ENCODE data around the gene ALDH3A2. TPM values are rescaled to one million over a fixed set of nuclear protein-coding genes. Genes with fewer than 3 reads are reported as not detected.

Gene ALDH3A2
- 36.7 and 36.9 TPM in 2 replicates for total RNA-seq

DNA sequence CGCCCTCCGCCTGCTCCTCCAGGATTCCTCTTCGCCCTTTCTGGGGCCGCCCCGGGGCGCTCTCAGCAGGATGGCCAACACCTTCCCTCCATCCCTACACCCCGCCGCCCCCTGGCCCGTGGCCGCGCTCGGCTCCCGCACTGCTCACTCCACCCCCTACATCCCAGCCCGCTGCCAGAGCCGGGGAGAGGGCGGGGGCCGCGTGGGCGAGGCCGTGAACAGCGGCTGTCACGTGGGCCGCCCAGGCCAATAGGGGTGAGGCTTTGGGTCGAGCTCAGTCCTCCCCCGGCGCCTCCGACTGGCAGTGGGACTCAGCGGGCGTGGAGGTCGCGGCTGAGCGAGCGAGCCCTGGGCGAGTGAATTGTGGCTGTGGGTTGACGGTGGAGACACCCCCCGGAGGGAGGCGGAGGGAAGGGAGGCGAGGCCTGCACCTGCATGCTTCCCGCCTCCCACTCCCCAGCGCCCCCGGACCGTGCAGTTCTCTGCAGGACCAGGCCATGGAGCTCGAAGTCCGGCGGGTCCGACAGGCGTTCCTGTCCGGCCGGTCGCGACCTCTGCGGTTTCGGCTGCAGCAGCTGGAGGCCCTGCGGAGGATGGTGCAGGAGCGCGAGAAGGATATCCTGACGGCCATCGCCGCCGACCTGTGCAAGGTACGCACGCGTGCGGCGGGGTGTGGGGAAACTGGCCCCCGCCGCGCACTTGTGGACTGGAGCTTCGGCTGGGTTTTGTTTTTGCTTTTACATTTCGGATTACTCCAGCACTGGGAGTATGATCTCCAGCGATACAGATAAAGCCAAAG lies at the start of gene ALDH3A2:
Gene ALDH3A2 (plus strand): TSS at position 277 of the 799 bp plus-strand sequence. CDS start 221 bp downstream, at position 498.
- H3K4me3 Mint-ChIP-seq (ENCODE audit: low read depth) = peak within 1 kb of the TSS; percentile 89
- peaks cover 29% of the 10 kb centered on the region for H3K4me1 Mint-ChIP-seq (ENCODE audit: low read depth)
- H3K27ac Mint-ChIP-seq = peak within 1 kb of the TSS; percentile 86
- H3K36me3 Mint-ChIP-seq (ENCODE audit: low read depth) = peaks cover 16% of the 10 kb centered on the region
- peaks cover 10% of the 10 kb centered on the region for H3K27me3 Mint-ChIP-seq (ENCODE audit: low read depth)
- DNase-seq (ENCODE audit: low spot score) = peak; percentile 91
- no peaks in the 10 kb centered on the region for H3K9me3 Mint-ChIP-seq
- intact Hi-C loops (cut with micrococcal nuclease) = loop anchor here (2.0 to 10.0 kb wide), 3 partner anchors 116 to 274 kb away; partner anchors contain the start of gene MAPK7

DNA sequence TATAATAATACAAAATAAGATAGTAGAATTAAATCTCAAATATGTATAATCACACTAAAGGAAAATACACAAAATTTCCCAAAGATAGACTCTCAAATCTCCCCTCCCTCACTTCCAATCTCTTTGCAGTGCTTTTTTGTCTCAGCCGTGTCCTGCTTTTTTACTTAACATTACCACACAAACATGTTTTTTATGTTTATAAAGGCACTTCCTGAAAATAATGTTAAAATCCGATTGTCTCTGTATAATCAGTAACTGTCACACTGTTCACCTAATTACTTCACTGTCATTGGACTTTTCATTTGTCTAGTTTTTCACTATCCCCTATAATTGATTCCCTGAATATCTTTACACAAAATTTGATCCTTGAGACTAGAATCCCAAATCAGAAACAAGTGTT lies 38.2 kb upstream of the ALDH3A2 start:
- H3K36me3 Mint-ChIP-seq (ENCODE audit: low read depth) = no peaks in the 10 kb centered on the region

DNA sequence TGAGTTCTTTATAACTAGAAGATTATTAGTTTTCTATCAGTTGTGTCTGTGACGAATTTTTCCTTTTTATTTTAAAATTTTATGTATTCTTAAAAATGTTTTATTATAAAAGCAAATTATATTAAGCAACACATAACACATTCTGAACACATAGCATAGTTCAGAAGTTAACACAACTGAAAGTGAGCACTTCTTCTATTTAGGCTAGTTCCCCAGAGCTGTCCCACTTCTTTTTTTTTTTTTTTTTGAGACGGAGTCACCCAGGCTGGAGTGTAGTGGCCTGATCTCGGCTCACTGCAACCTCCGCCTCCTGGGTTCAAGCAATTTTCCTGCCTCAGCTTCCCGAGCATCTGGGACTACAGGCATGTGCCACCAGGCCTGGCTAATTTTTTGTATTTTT lies 37.7 kb upstream of the ALDH3A2 start:
- H3K27me3 Mint-ChIP-seq (ENCODE audit: low read depth) = peaks cover 3% of the 10 kb centered on the region
- intact Hi-C loops (cut with micrococcal nuclease) = no loop called here
- H3K9me3 Mint-ChIP-seq = no peaks in the 10 kb centered on the region
- DNase-seq (ENCODE audit: low spot score) = no peak
- H3K4me3 Mint-ChIP-seq (ENCODE audit: low read depth) = no peak overlapping the region
- H3K36me3 Mint-ChIP-seq (ENCODE audit: low read depth) = no peaks in the 10 kb centered on the region
- H3K4me1 Mint-ChIP-seq (ENCODE audit: low read depth) = peaks cover 3% of the 10 kb centered on the region
- no peak overlapping the region for H3K27ac Mint-ChIP-seq

More for the DNA sequence above, 38.2 kb upstream of the ALDH3A2 start:
- Mint-ChIP-seq H3K4me1 (ENCODE audit: low read depth) (peaks cover 3% of the 10 kb centered on the region), H3K9me3 (no peaks in the 10 kb centered on the region), H3K4me3 (ENCODE audit: low read depth) (no peak overlapping the region), H3K27me3 (ENCODE audit: low read depth) (peaks cover 3% of the 10 kb centered on the region), H3K27ac (no peak overlapping the region)
- intact Hi-C loops (cut with micrococcal nuclease) = no loop called here
- DNase-seq (ENCODE audit: low spot score) = no peak

DNA sequence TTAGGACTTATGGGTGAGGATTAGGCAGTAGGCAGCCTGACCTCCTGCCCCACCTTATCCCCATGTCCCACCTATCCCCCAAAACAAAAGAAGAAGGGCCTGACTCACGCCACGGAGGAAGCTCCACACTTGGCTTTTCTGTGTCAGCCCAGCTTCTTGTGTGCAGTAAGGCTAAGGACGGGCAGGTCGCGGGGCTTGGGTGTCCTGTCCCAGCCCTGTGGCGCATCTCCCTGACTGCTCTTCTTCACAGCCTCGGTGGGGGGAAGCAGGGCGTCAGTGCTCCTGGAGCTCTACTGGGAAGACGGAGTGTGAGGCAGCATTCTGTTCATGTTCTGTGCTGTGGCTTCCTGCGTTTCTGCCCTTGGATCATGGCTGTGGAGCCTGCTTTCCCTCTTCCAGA lies 34.6 kb upstream of the ALDH3A2 start:
- no peak overlapping the region for H3K4me3 Mint-ChIP-seq (ENCODE audit: low read depth)

DNA sequence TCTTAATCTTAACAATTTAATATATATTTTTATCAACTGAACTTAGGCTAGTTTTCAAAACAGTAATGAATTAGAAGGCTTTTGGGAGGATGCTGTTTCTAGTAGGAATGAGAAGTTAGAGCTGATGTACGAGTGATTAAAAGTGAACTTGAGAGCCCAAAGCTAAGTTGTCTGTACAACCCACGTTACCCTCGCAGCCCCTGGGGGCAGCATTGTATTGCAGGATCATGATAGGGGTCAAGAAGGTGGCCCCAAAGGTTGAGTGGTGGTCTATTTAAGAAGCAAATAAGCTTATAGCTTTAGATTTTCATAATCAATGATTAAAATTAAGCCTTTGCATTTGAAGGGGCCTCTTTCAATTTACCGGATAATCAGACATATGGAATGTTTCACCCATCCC lies 33.7 kb upstream of the ALDH3A2 start:
- Mint-ChIP-seq H3K36me3 (ENCODE audit: low read depth) (peaks cover 6% of the 10 kb centered on the region), H3K9me3 (peaks cover 29% of the 10 kb centered on the region), H3K27me3 (ENCODE audit: low read depth) (peaks cover 3% of the 10 kb centered on the region), H3K27ac (no peak overlapping the region), H3K4me3 (ENCODE audit: low read depth) (no peak overlapping the region), H3K4me1 (ENCODE audit: low read depth) (peaks cover 3% of the 10 kb centered on the region)
- DNase-seq (ENCODE audit: low spot score) = no peak
- intact Hi-C loops (cut with micrococcal nuclease) = no loop called here

More for the DNA sequence above, 34.6 kb upstream of the ALDH3A2 start:
- no peaks in the 10 kb centered on the region for H3K36me3 Mint-ChIP-seq (ENCODE audit: low read depth)
- H3K27ac Mint-ChIP-seq = no peak overlapping the region
- H3K27me3 Mint-ChIP-seq (ENCODE audit: low read depth) = peaks cover 3% of the 10 kb centered on the region
- intact Hi-C loops (cut with micrococcal nuclease) = no loop called here
- peaks cover 19% of the 10 kb centered on the region for H3K9me3 Mint-ChIP-seq
- H3K4me1 Mint-ChIP-seq (ENCODE audit: low read depth) = peaks cover 3% of the 10 kb centered on the region
- DNase-seq (ENCODE audit: low spot score) = no peak

DNA sequence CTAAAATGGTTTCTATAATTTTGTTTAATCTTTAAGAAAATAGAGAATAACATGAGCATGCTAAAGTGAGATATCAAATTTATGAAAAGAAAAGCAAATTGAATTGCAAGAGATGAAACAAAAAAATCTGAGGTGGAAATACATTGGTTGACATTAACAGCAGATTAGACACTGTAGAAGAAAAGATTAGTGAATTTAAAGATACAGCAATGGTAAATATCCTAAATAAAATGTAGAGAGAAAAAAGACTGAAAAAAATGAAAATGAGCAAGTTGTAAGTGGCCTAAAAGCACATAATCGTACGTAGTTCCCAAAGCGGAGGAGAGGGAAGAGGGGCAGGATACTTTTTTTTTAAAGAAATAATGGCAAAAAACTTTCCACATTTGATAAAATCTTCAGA lies 30.5 kb upstream of the ALDH3A2 start:
- H3K4me3 Mint-ChIP-seq (ENCODE audit: low read depth) = no peak overlapping the region

DNA sequence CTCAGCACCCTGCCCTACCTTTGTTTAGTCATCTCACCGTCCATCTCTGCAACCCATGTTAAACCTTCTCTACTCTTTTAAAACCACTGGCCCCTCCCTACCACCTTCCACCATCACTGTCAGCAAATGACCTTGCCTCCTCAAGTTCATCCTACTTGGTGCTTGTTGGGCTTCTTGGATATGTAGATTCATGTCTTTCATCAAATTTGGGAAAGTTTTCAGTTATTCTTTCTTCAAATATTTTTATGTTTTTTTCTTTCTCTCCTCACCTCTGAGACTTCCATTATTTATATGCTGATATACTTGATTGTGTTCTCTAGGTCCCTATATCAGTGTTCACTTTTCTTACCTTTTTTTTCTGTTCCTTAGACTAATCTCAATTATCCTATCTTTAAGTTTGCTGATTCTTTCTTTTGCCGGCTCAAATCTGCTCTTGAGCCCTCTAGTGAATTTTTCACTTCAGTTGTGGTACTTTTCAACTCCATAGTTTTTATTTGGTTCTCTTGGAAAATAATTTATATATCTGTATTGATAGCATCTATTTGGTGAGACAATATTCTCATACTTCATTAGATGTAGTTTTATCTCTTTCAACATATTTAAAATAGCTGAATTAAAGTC lies 28.7 kb upstream of the ALDH3A2 start:
- no peak for DNase-seq (ENCODE audit: low spot score)
- Mint-ChIP-seq H3K4me3 (ENCODE audit: low read depth) (no peak overlapping the region), H3K4me1 (ENCODE audit: low read depth) (no peaks in the 10 kb centered on the region), H3K27me3 (ENCODE audit: low read depth) (peaks cover 1% of the 10 kb centered on the region), H3K27ac (no peak overlapping the region), H3K36me3 (ENCODE audit: low read depth) (peaks cover 7% of the 10 kb centered on the region), H3K9me3 (peaks cover 35% of the 10 kb centered on the region)
- intact Hi-C loops (cut with micrococcal nuclease) = no loop called here

More for the DNA sequence above, 30.5 kb upstream of the ALDH3A2 start:
- H3K27me3 Mint-ChIP-seq (ENCODE audit: low read depth) = no peaks in the 10 kb centered on the region
- intact Hi-C loops (cut with micrococcal nuclease) = no loop called here
- DNase-seq (ENCODE audit: low spot score) = no peak
- H3K27ac Mint-ChIP-seq = no peak overlapping the region
- peaks cover 3% of the 10 kb centered on the region for H3K4me1 Mint-ChIP-seq (ENCODE audit: low read depth)
- H3K36me3 Mint-ChIP-seq (ENCODE audit: low read depth) = peaks cover 7% of the 10 kb centered on the region
- peaks cover 35% of the 10 kb centered on the region for H3K9me3 Mint-ChIP-seq

GRCh38 chr17:19621697-19622096 lies 26.9 kb upstream of the ALDH3A2 start:
- Mint-ChIP-seq H3K27ac (no peak overlapping the region), H3K4me3 (ENCODE audit: low read depth) (no peak overlapping the region), H3K27me3 (ENCODE audit: low read depth) (peaks cover 2% of the 10 kb centered on the region), H3K4me1 (ENCODE audit: low read depth) (no peaks in the 10 kb centered on the region), H3K36me3 (ENCODE audit: low read depth) (peaks cover 7% of the 10 kb centered on the region), H3K9me3 (peaks cover 35% of the 10 kb centered on the region)
- no peak for DNase-seq (ENCODE audit: low spot score)
- intact Hi-C loops (cut with micrococcal nuclease) = no loop called here

DNA sequence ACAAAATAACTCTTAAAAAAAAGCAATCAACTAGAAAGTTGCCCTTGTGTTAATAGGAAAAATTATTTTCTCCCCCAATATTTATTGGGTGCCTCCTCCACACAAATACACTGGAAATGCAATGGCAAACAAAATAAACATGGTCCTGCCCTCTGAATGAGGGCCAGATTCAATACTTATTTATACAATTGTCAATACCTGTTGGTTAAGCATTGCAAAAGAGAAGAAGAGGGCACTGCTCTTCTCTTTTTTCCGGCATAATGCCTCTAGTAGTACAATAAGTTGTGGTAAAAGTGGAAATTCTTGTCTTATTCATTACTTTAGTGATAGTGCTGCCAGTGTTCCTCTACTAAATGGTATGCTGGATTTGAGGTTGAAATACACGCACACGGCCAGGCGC lies 22.5 kb upstream of the ALDH3A2 start:
- intact Hi-C loops (cut with micrococcal nuclease) = no loop called here
- no peaks in the 10 kb centered on the region for H3K9me3 Mint-ChIP-seq
- no peak overlapping the region for H3K27ac Mint-ChIP-seq
- no peaks in the 10 kb centered on the region for H3K36me3 Mint-ChIP-seq (ENCODE audit: low read depth)
- H3K27me3 Mint-ChIP-seq (ENCODE audit: low read depth) = peaks cover 8% of the 10 kb centered on the region
- H3K4me1 Mint-ChIP-seq (ENCODE audit: low read depth) = no peaks in the 10 kb centered on the region
- no peak overlapping the region for H3K4me3 Mint-ChIP-seq (ENCODE audit: low read depth)
- DNase-seq (ENCODE audit: low spot score) = no peak

- no peak for DNase-seq (ENCODE audit: low spot score)
- H3K4me3 Mint-ChIP-seq (ENCODE audit: low read depth) = no peak overlapping the region
- no peaks in the 10 kb centered on the region for H3K4me1 Mint-ChIP-seq (ENCODE audit: low read depth)
- H3K27me3 Mint-ChIP-seq (ENCODE audit: low read depth) = peaks cover 10% of the 10 kb centered on the region
- H3K9me3 Mint-ChIP-seq = no peaks in the 10 kb centered on the region
- intact Hi-C loops (cut with micrococcal nuclease) = no loop called here
- H3K27ac Mint-ChIP-seq = no peak overlapping the region
- H3K36me3 Mint-ChIP-seq (ENCODE audit: low read depth) = no peaks in the 10 kb centered on the region
These were observed 19.1 kb upstream of the ALDH3A2 start for GRCh38 chr17:19629449-19629848.

DNA sequence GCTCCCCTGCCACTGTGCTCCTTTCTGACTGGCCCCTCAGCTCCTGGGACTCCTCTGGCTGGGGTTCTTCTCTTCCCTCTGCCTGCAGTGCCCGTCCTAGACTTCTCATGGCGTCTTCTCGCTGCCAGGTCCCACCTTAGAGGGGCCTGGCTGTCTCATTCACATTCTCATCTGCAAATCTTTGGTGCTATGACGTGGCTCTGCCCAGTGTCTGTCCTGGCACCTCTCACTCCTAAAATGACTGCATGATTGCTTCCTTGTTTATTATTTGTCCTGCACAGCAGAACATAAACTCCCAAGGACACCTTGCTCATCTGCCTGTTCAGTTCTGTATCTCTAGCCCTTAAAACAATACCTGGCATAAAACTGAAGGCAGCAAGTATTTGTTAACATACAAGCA lies 18.5 kb upstream of the ALDH3A2 start:
- Mint-ChIP-seq H3K27ac (no peak overlapping the region), H3K27me3 (ENCODE audit: low read depth) (peaks cover 8% of the 10 kb centered on the region)
- intact Hi-C loops (cut with micrococcal nuclease) = no loop called here

DNA sequence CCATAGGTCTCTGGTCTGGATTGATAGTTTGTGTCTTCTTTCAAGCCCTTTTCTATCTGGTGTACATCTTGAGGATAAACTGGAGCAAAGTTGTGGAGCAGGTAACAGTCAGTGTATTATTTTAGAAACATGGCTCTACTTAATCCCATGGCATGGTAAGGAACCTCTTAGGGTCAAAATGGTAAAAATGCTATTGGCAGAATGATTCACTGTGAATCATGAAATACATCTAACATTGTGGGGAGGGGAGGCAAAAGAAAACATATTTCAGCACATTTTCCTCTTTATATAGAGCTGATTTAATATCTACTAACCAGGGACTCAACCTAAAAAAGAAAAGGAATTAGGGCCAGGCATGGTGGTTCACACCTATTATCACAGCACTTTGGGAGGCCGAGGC lies 17.9 kb upstream of the ALDH3A2 start:
- no peak overlapping the region for H3K4me3 Mint-ChIP-seq (ENCODE audit: low read depth)
- H3K9me3 Mint-ChIP-seq = no peaks in the 10 kb centered on the region

More for the DNA sequence above, 18.5 kb upstream of the ALDH3A2 start:
- H3K4me3 Mint-ChIP-seq (ENCODE audit: low read depth) = no peak overlapping the region
- no peaks in the 10 kb centered on the region for H3K9me3 Mint-ChIP-seq
- H3K36me3 Mint-ChIP-seq (ENCODE audit: low read depth) = no peaks in the 10 kb centered on the region
- H3K4me1 Mint-ChIP-seq (ENCODE audit: low read depth) = no peaks in the 10 kb centered on the region
- no peak for DNase-seq (ENCODE audit: low spot score)

GRCh38 chr17:19631905-19632304 lies 16.6 kb upstream of the ALDH3A2 start:
- peaks cover 9% of the 10 kb centered on the region for H3K27me3 Mint-ChIP-seq (ENCODE audit: low read depth)
- intact Hi-C loops (cut with micrococcal nuclease) = no loop called here
- H3K36me3 Mint-ChIP-seq (ENCODE audit: low read depth) = no peaks in the 10 kb centered on the region
- no peak for DNase-seq (ENCODE audit: low spot score)
- no peak overlapping the region for H3K4me3 Mint-ChIP-seq (ENCODE audit: low read depth)
- no peaks in the 10 kb centered on the region for H3K4me1 Mint-ChIP-seq (ENCODE audit: low read depth)
- H3K9me3 Mint-ChIP-seq = no peaks in the 10 kb centered on the region
- H3K27ac Mint-ChIP-seq = no peak overlapping the region

More for the DNA sequence above, 17.9 kb upstream of the ALDH3A2 start:
- no peaks in the 10 kb centered on the region for H3K36me3 Mint-ChIP-seq (ENCODE audit: low read depth)
- H3K27ac Mint-ChIP-seq = no peak overlapping the region
- DNase-seq (ENCODE audit: low spot score) = no peak
- no peaks in the 10 kb centered on the region for H3K4me1 Mint-ChIP-seq (ENCODE audit: low read depth)
- intact Hi-C loops (cut with micrococcal nuclease) = no loop called here
- peaks cover 8% of the 10 kb centered on the region for H3K27me3 Mint-ChIP-seq (ENCODE audit: low read depth)
